GM12878 (cell line): ENCODE results near the gene OLR1. TPM values are rescaled to one million over a fixed set of nuclear protein-coding genes. Genes with fewer than 3 reads are reported as not detected.

ENCODE experiments used
- ATAC-seq: fragments of 200-7000 bp; cut with Tn5 transposase; 3 replicates; pipeline ENCODE4 v1.9.1; 2020; ENCODE audit warnings: mild to moderate bottlenecking, moderate library complexity
- BruUV-seq: library from RNA; stranded (reverse); fragments of 400-500 nt; replicated peaks from 2 replicates; lab custom pipeline; 2021; lab: Mats Ljungman, UMichigan
- CTCF ChIA-PET: fragments of 300-600 bp; sonication (Branson Sonifier 250); formaldehyde crosslinking; extraction: SDS; loops from one replicate; lab custom pipeline; 2021; ENCODE audit warnings: inconsistent platforms; lab: Yijun Ruan, JAX
- POLR2A ChIA-PET: fragments of 350-600 bp; formaldehyde crosslinking; extraction: SDS; loops from one replicate; lab custom pipeline; 2021; ENCODE audit warnings: inconsistent platforms; lab: Charles Lee
- RAD21 ChIA-PET: fragments of 300-600 bp; sonication (Branson Sonifier 250); formaldehyde crosslinking; loops from one replicate; lab custom pipeline; 2023; ENCODE audit warnings: antibody characterized with exemption; ENCODE audit not compliant: unreplicated experiment; lab: Charles Lee
- SMC1A ChIA-PET: fragments of 300-600 bp; sonication (Branson Sonifier 250); formaldehyde crosslinking; loops from one replicate; lab custom pipeline; 2023; ENCODE audit not compliant: unreplicated experiment, uncharacterized antibody; lab: Charles Lee
- DNase-seq: peaks from one replicate; pipeline ENCODE4 v3.0.0-alpha.2; 2011; ENCODE audit warnings: low read depth, low spot score
- FAIRE-seq: peaks from 3 replicates; lab custom pipeline; 2011; peaks lifted over from hg19 to GRCh38; lab: Jason Lieb, UNC
- H2AFZ ChIP-seq: 2 replicates; pipeline ENCODE4 v1.6.0; 2011; ENCODE audit warnings: low read depth, low read length, control low read depth; ENCODE audit not compliant: control insufficient read depth
- H3K27ac ChIP-seq: 2 replicates; pipeline ENCODE4 v1.5.1; 2011; ENCODE audit warnings: control low read depth; ENCODE audit not compliant: control insufficient read depth, insufficient read depth
- H3K27me3 ChIP-seq, 2 experiments: replicated peaks in 1 of 2; 2 replicates each; pipeline versions ENCODE4 v1.6.0 to v1.6.1; 2011; ENCODE audit warnings: low read length in 1 of 2; ENCODE audit not compliant: control insufficient read depth in 2 of 2, insufficient read depth in 2 of 2
- H3K36me3 ChIP-seq, 2 experiments: 2 replicates each; pipeline ENCODE4 v1.5.1; 2011; ENCODE audit warnings: low read length in 1 of 2; ENCODE audit not compliant: control insufficient read depth in 2 of 2, insufficient read depth in 2 of 2
- H3K4me1 ChIP-seq: 2 replicates; pipeline ENCODE4 v1.6.1; 2011; ENCODE audit warnings: mild to moderate bottlenecking, low read length, moderate library complexity, mixed read lengths; ENCODE audit not compliant: control insufficient read depth, insufficient read depth
- H3K4me2 ChIP-seq: 2 replicates; pipeline ENCODE4 v1.6.0; 2011; ENCODE audit warnings: control low read depth; ENCODE audit not compliant: control insufficient read depth, insufficient read depth
- H3K4me3 ChIP-seq: fragments of 200-600 bp; sonication (generic); 2 replicates; pipeline ENCODE4 v1.5.1; 2016
- H3K79me2 ChIP-seq: 2 replicates; pipeline ENCODE4 v1.6.0; 2011; ENCODE audit warnings: low read length; ENCODE audit not compliant: control insufficient read depth, insufficient read depth
- H3K9ac ChIP-seq: 2 replicates; pipeline ENCODE4 v1.8.0; 2011; ENCODE audit warnings: low read length, control low read depth, mixed read lengths; ENCODE audit not compliant: control insufficient read depth, insufficient read depth
- H3K9me3 ChIP-seq: replicated peaks from 3 replicates; pipeline ENCODE4 v1.5.1; 2011; ENCODE audit warnings: mild to moderate bottlenecking, low read length; ENCODE audit not compliant: control insufficient read depth, insufficient read depth
- H4K20me1 ChIP-seq: 2 replicates; pipeline ENCODE4 v1.6.0; 2011; ENCODE audit not compliant: control insufficient read depth, insufficient read depth
- CBFB ChIP-seq: IDR thresholded peaks from 2 replicates; pipeline ENCODE4 v1.6.1; 2016; ENCODE audit warnings: antibody characterized with exemption, low read depth
- CBX5 ChIP-seq: sonication (generic); IDR thresholded peaks from 2 replicates; pipeline ENCODE4 v1.6.1; 2016; ENCODE audit warnings: low read depth, moderate library complexity, mild to moderate bottlenecking, inconsistent platforms
- CHD2 ChIP-seq: IDR thresholded peaks from 2 replicates; pipeline ENCODE4 v1.6.1; 2011; ENCODE audit warnings: low read depth, low read length, improper control_type of control experiment, borderline replicate concordance
- EGR1 ChIP-seq, 2 experiments: IDR thresholded peaks; 1 replicate in 1 of 2; 2 replicates in 1 of 2; pipeline ENCODE4 v1.6.1; 2011 to 2012; ENCODE audit warnings: low read depth in 2 of 2, low read length in 2 of 2, borderline replicate concordance in 1 of 2, mild to moderate bottlenecking in 1 of 2, moderate library complexity in 1 of 2
- EP300 ChIP-seq, 2 experiments: fragments of 150-350 bp in 1 of 2; IDR thresholded peaks; 2 replicates each; pipeline ENCODE4 v1.6.1; 2011 to 2012; ENCODE audit warnings: low read depth in 2 of 2, low read length in 2 of 2, borderline replicate concordance in 1 of 2, improper control_type of control experiment in 1 of 2, inconsistent platforms in 1 of 2; ENCODE audit not compliant: control insufficient read depth in 1 of 2
- EZH2 ChIP-seq: IDR thresholded peaks from 2 replicates; pipeline ENCODE4 v1.6.1; 2012; ENCODE audit warnings: low read depth, mild to moderate bottlenecking, control low read depth, inconsistent platforms, low read length, borderline replicate concordance; ENCODE audit not compliant: control insufficient read depth
- FOXM1 ChIP-seq: IDR thresholded peaks from 2 replicates; pipeline ENCODE4 v1.6.1; 2012; ENCODE audit warnings: low read depth, mild to moderate bottlenecking, inconsistent platforms, low read length, moderate library complexity
- GATAD2B ChIP-seq: fragments of 450-650 bp; conservative IDR thresholded peaks from 2 replicates; pipeline ENCODE4 v1.6.1; 2017; ENCODE audit warnings: low read depth, mild to moderate bottlenecking, moderate library complexity
- HCFC1 ChIP-seq: fragments of 150-350 bp; IDR thresholded peaks from 2 replicates; pipeline ENCODE4 v1.6.1; 2014; ENCODE audit warnings: low read length
- IRF4 ChIP-seq: IDR thresholded peaks from 2 replicates; pipeline ENCODE4 v1.6.1; 2011; ENCODE audit warnings: low read depth, low read length
- KLF5 ChIP-seq: fragments of 450-650 bp; IDR thresholded peaks from 2 replicates; pipeline ENCODE4 v1.6.1; 2014; ENCODE audit warnings: mild to moderate bottlenecking; ENCODE audit not compliant: partially characterized antibody
- MTA2 ChIP-seq: fragments of 450-650 bp; IDR thresholded peaks from 2 replicates; pipeline ENCODE4 v1.6.1; 2016; ENCODE audit warnings: low read depth, mild to moderate bottlenecking, moderate library complexity
- PML ChIP-seq: IDR thresholded peaks from 2 replicates; pipeline ENCODE4 v1.6.1; 2012; ENCODE audit warnings: low read length, inconsistent platforms
- POU2F2 ChIP-seq: IDR thresholded peaks from 3 replicates; pipeline ENCODE4 v1.6.1; 2011; ENCODE audit warnings: low read depth, mild to moderate bottlenecking, low read length, borderline replicate concordance
- RAD21 ChIP-seq: IDR thresholded peaks from 2 replicates; pipeline ENCODE4 v1.6.1; 2011; ENCODE audit warnings: mild to moderate bottlenecking, low read depth, low read length, moderate library complexity; ENCODE audit not compliant: insufficient read depth
- RB1 ChIP-seq: fragments of 450-650 bp; formaldehyde crosslinking; IDR thresholded peaks from 2 replicates; pipeline ENCODE4 v1.6.1; 2017; ENCODE audit warnings: mild to moderate bottlenecking, borderline replicate concordance
- RBBP5 ChIP-seq: fragments of 200-600 bp; sonication (generic); conservative IDR thresholded peaks from 2 replicates; pipeline ENCODE4 v1.6.1; 2016
- RFX5 ChIP-seq: IDR thresholded peaks from 2 replicates; pipeline ENCODE4 v1.6.1; 2011; ENCODE audit warnings: low read depth, low read length, improper control_type of control experiment
- RUNX3 ChIP-seq: IDR thresholded peaks from 2 replicates; pipeline ENCODE4 v1.6.1; 2012; ENCODE audit warnings: low read length, inconsistent platforms
- SIN3A ChIP-seq: IDR thresholded peaks from 2 replicates; pipeline ENCODE4 v1.6.1; 2012; ENCODE audit warnings: low read depth, low read length, improper control_type of control experiment
- SREBF2 ChIP-seq: IDR thresholded peaks from 2 replicates; pipeline ENCODE4 v1.6.1; 2012; ENCODE audit warnings: mild to moderate bottlenecking, low read length
- TCF7 ChIP-seq: IDR thresholded peaks from 2 replicates; pipeline ENCODE4 v1.6.1; 2014; ENCODE audit warnings: antibody characterized with exemption, borderline replicate concordance
- ZNF207 ChIP-seq: fragments of 450-650 bp; IDR thresholded peaks from 2 replicates; pipeline ENCODE4 v1.6.1; 2014; ENCODE audit warnings: antibody characterized with exemption, mild to moderate bottlenecking, borderline replicate concordance
- ZNF217 ChIP-seq: fragments of 450-650 bp; IDR thresholded peaks from 2 replicates; pipeline ENCODE4 v1.6.1; 2017; ENCODE audit warnings: antibody characterized with exemption, mild to moderate bottlenecking
- ZNF24 ChIP-seq: fragments of 450-650 bp; IDR thresholded peaks from 2 replicates; pipeline ENCODE4 v1.6.1; 2017; ENCODE audit warnings: antibody characterized with exemption, mild to moderate bottlenecking
- ZSCAN29 ChIP-seq: fragments of 450-650 bp; IDR thresholded peaks from 2 replicates; pipeline ENCODE4 v1.6.1; 2017; ENCODE audit warnings: mild to moderate bottlenecking, moderate library complexity
- WGBS: methylation state at CpG from one replicate; pipeline ENCODE4 v1.1.6; 2016; ENCODE audit warnings: low lambda C conversion rate; ENCODE audit not compliant: insufficient replicate concordance, insufficient coverage; ENCODE audit errors: missing lambda C conversion rate; 5-methylcytosine and 5-hydroxymethylcytosine counted together
- in situ Hi-C: fragments of 300-500 bp; cut with MboI; formaldehyde crosslinking; loops from 9 replicates; pipeline ENCODE4 v1.14.3; 2018; ENCODE audit warnings: mixed read lengths
- intact Hi-C: fragments of 100-400 bp; cut with micrococcal nuclease; formaldehyde crosslinking; loops from one replicate; pipeline ENCODE4 v1.14.2; 2022; ENCODE audit not compliant: unreplicated experiment
- polyA plus RNA-seq, 11 experiments: library from polyadenylated mRNA; depleted of rRNA in 4 of 11; unstranded in 6 of 11; stranded (reverse) in 5 of 11; fragments of >200 nt; fragmentation: Nextera tagmentation in 4 of 11; fragmentation: Illumina TruSeq in 1 of 11; extraction: Ambion mirVana in 4 of 11; extraction: Trizol in 1 of 11; gene quantifications; 1 replicate in 1 of 11; 2 replicates in 10 of 11; pipeline versions ENCODE4 v1.2.1 to v1.2.3, GENCODE V29; 2011 to 2016; ENCODE audit warnings: inconsistent platforms in 2 of 11, missing spikeins in 2 of 11, low read depth in 1 of 11
- total RNA-seq, 4 experiments: library from RNA; depleted of rRNA in 3 of 4; stranded (reverse); fragments of >200 nt in 3 of 4; fragmentation: Illumina TruSeq in 1 of 4; extraction: Trizol in 1 of 4; gene quantifications; 2 replicates each; pipeline versions ENCODE4 v1.2.1 to v1.2.3, GENCODE V29; 2013 to 2021
- TF ChIP-seq, protein P1 (sequence below): IDR thresholded peaks from 2 replicates; pipeline ENCODE4 v1.6.1; 2011; ENCODE audit warnings: low read depth, mild to moderate bottlenecking, low read length, moderate library complexity, borderline replicate concordance; ENCODE audit errors: extremely low read depth

OLR1 gene
- total and polyA plus RNA-seq, 10 of the 15 experiments (the other 5 are each of a cell fraction or from before 2014, with no cell fraction given): 0.08 TPM; not detected in 9

DNA sequence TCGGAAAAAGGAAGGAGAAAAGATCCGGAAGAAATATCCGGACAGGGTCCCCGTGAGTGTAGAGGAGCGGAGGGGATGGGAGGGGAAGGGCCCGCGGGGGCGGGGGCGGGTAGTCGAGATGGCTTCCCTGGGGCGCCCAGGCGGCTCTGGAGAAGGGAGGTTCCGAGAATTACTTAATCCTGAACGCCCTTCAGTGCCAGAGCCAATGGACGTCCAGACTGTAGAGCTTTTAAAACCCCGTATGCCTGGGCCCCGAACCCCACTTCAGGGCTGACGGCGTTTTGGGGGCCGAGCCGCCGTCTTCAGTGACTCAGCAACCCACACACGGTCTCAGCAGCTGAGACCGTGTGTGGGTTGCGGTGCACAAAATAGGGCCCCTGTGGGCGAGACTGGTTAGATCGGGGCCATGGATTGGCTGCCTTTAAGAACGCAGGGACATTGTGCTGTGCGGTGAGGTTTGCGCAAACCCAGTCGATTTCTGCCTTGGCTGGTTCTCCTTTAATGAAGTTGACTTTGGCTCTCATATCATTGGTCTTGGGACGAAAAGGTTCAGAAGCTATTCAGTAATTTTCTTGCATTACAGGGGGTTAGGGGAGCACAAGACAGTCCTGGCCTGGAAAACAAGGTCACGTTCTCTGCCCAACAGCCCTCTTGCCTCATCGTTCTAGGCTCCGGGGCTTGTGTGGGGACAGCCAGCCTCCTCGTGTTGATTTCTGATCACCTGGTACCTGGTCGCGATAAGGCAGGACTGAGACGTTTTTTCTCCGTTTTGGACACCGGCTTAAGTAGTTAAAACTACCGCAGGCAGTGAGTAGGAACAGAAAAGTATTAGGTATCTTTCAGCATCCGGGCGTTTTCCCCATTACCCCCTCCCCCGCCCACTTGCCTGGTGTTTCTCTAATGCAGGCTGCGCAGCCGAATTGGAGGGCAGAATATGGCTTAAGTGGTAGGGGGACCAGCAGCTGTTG is 41.5 kb upstream of the OLR1 start:
- no peaks in the 10 kb centered on the region for H3K36me3 ChIP-seq
- BruUV-seq: TSS peak; percentile 37
- ChIA-PET RAD21 (no interaction called here), SMC1A (interaction anchor here (2.4 kb wide), 1 partner anchor 18 kb away, joined by 6 read pairs; no protein-coding TSS in a partner anchor), POLR2A (no interaction called here), CTCF (no interaction called here)
- peak overlapping the region; percentile 57 for H3K4me3 ChIP-seq
- H3K4me2 ChIP-seq: peak overlapping the region; percentile 97
- H3K79me2 ChIP-seq: no peaks in the 10 kb centered on the region
- no peaks in the 10 kb centered on the region for H4K20me1 ChIP-seq
- peaks cover 0 to 3% of the 10 kb centered on the region in 2 experiments; a peak in 2 of 4 replicates for H3K27me3 ChIP-seq
- H3K27ac ChIP-seq: peak overlapping the region; percentile 17; the same call in 1 of the 2 replicates
- peak overlapping the region; percentile 60 for H3K9ac ChIP-seq
- WGBS: 3% methylated on average over 44 of the region's 47 CpGs
- H3K4me1 ChIP-seq: peaks cover 6% of the 10 kb centered on the region; the same call in 1 of the 2 replicates
- DNase-seq (no peak), ATAC-seq (peak; percentile 65), FAIRE-seq (peak; percentile 44)
- in situ Hi-C loops (no loop called here), intact Hi-C loops (no loop called here)
- H3K9me3 ChIP-seq: no peaks in the 10 kb centered on the region
- peak overlapping the region; percentile 83 for H2AFZ ChIP-seq
- TF ChIP-seq CBFB (peak; percentile 28; the same call in 1 of the 2 replicates), PML (no peak), POU2F2 (no peak), SIN3A (no peak), RAD21 (no peak), MTA2 (no peak), RUNX3 (peak; percentile 85), RBBP5 (no peak), FOXM1 (no peak), EGR1 (IDR thresholded peaks at IDR 0.05; ENCODE audit: borderline replicate concordance in 1 of 2, low read depth in 2 of 2, low read length in 2 of 2) (peak in 1 of 2 experiments; percentile 75; a peak in 2 of 3 replicates), RFX5 (no peak), RB1 (no peak), IRF4 (no peak), EP300 (IDR thresholded peaks at IDR 0.05; ENCODE audit: borderline replicate concordance in 1 of 2, control insufficient read depth in 1 of 2, low read depth in 2 of 2, low read length in 2 of 2) (no peak), CHD2 (no peak), GATAD2B (no peak), ZNF24 (no peak), TCF7 (no peak), SREBF2 (no peak), HCFC1 (no peak), ZNF207 (no peak), ZNF217 (no peak), CBX5 (0 out of 2 replicates have a peak, but pooled peaks have one; percentile 17), EZH2 (no peak), KLF5 (no peak), ZSCAN29 (no peak)
- TF ChIP-seq, protein P1, sequence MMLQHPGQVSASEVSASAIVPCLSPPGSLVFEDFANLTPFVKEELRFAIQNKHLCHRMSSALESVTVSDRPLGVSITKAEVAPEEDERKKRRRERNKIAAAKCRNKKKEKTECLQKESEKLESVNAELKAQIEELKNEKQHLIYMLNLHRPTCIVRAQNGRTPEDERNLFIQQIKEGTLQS: no peak
